GM21825 (cell line): ENCODE measurements around the gene IRF2.
"Not testable (repeated sequence)": the region's sequence is repeated elsewhere in the genome, so short reads cannot be mapped to it uniquely, and the experiment has no call there.

Experiments
- ATAC-seq: cut with Tn5 transposase; IDR thresholded peaks from one replicate; pipeline ENCODE4 v1.9.1; 2021; ENCODE audit warnings: mild to moderate bottlenecking, moderate library complexity; ENCODE audit not compliant: unreplicated experiment

Gene IRF2

DNA sequence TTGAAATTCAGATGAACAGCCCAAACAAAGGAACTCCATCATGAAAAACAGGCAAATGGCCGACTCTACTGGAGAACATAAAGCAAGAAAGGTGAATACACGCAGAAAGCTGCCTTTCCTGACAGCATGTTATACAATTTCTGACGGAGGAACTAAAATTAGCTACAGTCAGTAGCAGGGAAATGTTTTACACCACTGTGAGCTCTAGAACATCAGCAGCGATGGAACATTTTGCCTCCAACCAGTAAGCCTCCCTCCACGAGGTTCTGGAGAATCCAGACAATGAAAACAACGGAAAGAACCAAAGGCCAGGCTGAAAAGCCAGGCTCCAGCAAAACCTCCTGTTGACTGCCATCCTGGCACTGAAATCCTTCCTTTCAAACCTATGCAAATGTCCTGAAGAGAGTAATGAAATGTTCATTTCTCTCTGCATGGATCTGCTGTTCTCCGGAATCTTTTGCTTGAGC, 78.9 kb downstream of the IRF2 start:
- peak; percentile 5 for ATAC-seq

DNA sequence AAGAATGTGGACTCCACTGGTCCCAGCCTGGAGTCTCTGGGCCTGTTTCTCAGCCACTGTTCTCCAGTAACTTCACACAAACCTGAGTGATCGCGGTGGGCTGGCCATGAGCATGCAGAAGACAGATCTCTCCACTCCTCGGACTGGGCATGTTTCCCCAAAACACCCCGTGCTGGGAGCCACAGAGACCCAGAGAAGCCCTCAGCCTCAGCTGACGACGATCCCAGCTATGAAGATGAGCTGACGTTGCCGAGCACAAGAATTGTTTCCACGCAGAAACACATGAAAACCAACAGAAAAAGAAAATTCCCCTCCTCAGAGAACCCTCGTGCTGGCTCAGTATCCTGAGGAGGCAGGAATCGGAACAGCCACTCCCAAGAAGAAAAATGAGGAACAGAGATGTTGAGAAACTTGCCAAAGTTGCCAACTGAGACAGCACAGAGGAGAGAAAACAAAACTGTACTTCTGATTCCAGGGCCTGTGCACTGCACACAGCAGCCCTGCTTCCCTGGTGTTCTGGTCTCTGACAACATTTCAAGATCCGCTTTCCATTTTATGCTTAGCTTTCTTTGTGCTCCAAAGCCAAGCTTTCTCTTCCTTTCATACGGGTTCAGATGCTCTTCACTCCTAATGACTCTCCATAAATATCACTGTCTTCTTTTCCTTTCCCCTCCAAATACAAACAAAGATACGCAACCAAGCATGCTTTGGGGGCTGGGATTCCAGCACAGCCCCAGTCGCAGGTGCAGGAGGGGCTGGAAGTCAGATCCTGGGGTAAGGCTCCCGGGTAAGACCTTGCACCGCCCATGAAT, 81.4 kb downstream of the IRF2 start:
- ATAC-seq: no peak

GRCh38 chr4:184392316-184392715, 82.0 kb downstream of the IRF2 start:
- no peak for ATAC-seq

DNA sequence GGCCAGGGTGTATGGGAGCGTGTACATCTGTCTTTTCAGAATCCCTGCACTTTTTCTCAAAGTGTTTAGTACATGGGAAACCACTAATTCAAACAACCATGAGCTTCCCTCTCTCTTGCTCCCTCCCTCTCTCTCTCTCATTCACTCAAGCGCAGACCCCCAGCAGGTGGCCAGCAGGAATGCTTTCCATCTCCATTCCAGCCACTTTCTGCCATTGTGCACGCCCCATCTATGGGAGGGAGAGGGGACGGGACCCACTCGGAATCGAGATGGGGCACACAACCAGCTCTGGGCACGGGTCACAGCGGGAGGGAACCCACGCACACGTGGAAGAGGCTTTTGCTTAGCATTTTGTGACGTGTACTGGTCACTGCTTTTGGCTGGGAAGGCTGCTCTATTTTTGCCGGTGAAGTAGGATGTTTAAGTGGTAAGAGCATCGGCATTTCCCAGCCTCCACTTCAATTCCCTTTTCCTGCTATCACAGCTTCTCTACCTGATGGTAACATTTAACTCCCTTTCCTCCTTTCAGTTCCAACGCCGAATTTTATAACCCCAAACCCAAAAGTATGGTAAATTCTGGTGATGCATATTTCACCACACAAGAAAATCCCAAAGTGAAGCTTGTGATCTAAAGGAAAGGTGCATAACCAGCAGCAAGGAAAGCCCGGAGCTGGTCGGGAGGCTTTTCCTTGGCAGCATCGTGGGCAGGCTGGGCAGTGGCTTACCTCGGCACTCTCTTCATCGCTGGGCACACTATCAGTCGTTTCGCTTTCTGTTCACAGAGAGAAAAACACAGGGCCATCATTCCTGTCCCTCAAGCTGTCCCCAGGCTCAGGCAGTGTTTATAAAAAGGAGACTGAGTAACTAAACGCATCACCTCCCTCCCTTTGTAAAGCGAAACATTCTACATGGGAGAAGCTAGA, 84.1 kb downstream of the IRF2 start:
- no peak for ATAC-seq

GRCh38 chr4:184388106-184388505, 86.2 kb downstream of the IRF2 start:
- ATAC-seq: no peak

- no peak for ATAC-seq
Observed at GRCh38 chr4:184387351-184387750, 87.0 kb downstream of the IRF2 start.

- no peak for ATAC-seq
Observed at GRCh38 chr4:184386271-184386781, 88.0 kb downstream of the IRF2 start.

DNA sequence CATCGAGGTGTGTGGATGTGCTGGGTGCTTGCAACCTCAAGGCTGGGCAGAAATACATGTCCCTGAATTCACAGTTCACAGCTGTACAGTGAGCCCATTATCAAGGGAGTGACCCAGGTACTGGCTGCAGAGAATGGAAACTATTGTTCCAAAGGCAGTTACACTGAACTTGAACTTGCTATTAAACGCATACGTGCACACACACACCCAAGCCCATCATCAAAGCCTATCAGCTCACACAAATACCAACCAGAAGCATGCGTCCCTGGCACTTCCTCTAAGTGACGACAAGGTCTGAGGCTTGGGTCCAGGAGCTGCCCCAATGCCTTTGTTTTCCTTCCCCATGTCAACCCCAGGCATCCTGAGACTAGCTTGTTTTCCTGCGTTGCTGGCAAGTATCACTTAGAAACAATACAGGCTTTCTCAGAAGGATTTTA, 88.6 kb downstream of the IRF2 start:
- ATAC-seq: no peak

DNA sequence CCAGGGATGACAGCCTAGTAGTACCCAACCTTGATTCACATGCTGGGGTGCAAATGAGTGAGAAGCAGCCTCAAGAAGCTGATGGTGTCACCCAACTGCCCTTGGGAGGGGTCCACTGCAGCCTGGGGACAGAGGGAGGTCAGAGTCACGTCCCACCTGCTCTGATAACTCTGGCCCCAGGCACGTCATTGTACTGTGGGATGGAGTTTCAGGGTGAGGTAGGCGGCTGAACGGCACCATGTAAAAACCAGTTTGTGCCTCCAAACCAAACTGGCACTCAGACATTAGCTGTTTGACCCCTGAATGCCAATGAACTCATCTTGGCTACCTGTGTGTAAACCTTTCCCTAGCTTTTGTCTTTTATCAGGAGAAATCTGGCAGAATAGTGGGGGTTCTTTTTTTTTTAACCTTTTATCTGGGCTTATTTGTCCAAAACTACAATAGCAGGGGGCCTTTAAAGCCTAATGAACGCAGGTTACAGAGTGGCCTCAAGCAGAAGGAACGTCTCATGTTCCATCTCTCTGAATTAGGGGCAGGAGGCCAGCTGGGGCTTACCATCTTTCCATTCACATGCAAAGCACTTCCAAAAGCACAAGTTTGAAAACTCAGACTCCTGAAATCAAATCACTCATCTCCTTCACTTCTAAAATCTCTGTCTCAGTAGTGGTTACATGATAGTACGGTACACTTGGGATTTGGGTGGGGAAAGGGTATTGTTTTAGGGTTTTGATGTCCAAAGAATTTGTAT, 89.4 kb downstream of the IRF2 start:
- ATAC-seq: peak; percentile 31

GRCh38 chr4:184384056-184384809, 90.1 kb downstream of the IRF2 start:
- ATAC-seq: peak; percentile 77

DNA sequence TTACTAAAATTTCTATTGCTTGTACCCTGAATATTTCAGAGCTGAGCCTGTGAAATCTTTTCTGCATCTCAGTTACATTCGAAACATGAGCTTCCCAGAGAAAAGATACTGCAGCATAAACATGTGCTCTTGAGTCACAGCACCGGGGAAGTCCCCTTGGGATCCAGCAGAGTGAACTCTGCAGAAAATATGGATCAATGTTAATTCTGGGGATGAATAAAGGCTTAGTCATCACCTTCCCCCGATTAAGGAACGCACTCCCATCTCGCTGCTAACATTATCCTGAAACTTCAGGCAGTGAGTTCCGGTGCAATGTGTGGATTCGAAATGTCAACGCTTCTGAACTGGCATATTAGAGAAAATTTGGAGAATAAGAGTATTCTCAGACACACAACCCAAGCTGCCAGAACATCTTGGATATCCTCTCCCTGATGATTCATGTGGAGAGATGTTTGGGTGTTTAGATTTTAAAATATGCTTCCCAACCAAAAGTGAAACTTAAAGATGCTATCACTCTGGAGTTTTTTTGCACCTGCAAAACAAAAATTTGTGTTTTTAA, 90.8 kb downstream of the IRF2 start:
- ATAC-seq: no peak

DNA sequence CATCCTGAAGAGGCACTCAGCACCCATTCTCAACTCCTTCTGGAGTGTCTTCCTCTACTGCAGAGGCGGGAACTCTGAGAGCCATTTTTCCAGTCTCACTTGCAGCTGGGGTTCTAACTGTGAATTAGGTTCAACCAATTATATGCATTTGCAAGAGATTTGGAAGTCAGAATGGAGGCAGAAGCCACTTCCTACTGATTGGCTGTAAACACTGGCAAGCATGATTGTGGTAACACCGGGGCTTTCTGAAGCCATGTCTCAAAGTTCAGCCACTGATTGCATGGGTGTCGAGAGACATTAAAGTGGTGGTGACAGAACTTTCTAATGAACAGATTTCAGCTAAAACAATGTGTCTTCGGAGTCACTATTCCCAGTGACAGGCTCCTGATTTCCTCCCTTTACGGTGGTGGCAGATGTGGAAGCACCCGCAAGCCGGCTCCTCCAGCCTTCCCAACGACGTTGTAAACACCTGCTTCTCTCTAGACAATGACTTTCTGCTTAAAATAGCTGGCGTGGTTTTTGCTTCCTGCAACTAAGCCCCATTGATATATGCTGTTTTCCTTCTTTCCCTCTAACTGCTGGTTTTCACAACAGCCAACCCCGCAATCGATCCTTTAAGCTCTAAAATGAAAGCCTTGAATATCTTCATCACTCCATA, 92.0 kb downstream of the IRF2 start:
- no peak for ATAC-seq

GRCh38 chr4:184380707-184381106, 93.6 kb downstream of the IRF2 start:
- ATAC-seq: no peak

GRCh38 chr4:184380214-184380613, 94.1 kb downstream of the IRF2 start:
- ATAC-seq: not testable (repeated sequence)

DNA sequence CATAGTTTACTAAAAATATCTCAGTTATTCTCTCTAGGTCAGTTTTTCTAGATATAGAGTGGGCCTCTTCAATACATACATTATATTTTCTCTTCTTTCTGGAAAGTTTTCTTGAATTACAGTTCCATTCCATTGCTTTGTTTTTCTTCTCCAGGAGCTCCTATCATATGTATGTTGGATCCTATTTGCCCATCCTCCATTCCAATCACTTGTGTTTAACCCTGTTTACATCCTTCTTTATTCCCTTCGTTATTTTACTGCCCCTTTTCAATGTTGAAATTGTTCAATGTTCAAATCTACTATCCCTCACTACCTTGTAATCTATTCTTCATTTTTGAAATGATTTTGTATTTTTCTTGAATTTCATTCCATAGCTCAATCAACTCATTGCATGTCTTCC, 97.4 kb downstream of the IRF2 start:
- ATAC-seq: no peak

- ATAC-seq: no peak
Observed at GRCh38 chr4:184376126-184376838, 98.1 kb downstream of the IRF2 start.

- not testable (repeated sequence) for ATAC-seq
Observed at GRCh38 chr4:184375623-184376022, 98.7 kb downstream of the IRF2 start.

- ATAC-seq: no peak
Observed at GRCh38 chr4:184375027-184375426, 99.3 kb downstream of the IRF2 start.
